A549 (cell line): Measurements from ENCODE around the gene SLC25A31. TPM values are rescaled to one million over a fixed set of nuclear protein-coding genes. Genes with fewer than 3 reads are reported as not detected.
A peak's percentile ranks its signal among the peaks of the same experiment; 100 is the strongest.

Experiments used
- CBX8 ChIP-seq: fragments of 200-600 bp; sonication (generic); IDR thresholded peaks from 2 replicates; pipeline ENCODE4 v1.6.1; 2016
- CEBPB ChIP-seq, 2 experiments: fragments of >200 bp in 1 of 2; sonication (Bioruptor Twin) in 1 of 2; formaldehyde crosslinking in 1 of 2; IDR thresholded peaks; 2 replicates each; pipeline ENCODE4 v1.6.1; 2012 to 2016
- CHD2 ChIP-seq: fragments of 150-350 bp; IDR thresholded peaks from 2 replicates; pipeline ENCODE4 v1.6.1; 2014; ENCODE audit warnings: low read length; ENCODE audit not compliant: partially characterized antibody
- EHF ChIP-seq: fragments of 250-450 bp; sonication (Bioruptor Pico); IDR thresholded peaks from 2 replicates; pipeline ENCODE4 v1.5.0; 2020; ENCODE audit warnings: mild to moderate bottlenecking
- EP300 ChIP-seq, 2 experiments: fragments of >200 bp; sonication (Bioruptor Twin); formaldehyde crosslinking; IDR thresholded peaks; 2 replicates in 1 of 2; 3 replicates in 1 of 2; pipeline ENCODE4 v1.6.1; 2016 to 2017
- FOSB ChIP-seq: fragments of 250-450 bp; sonication (Bioruptor Pico); IDR thresholded peaks from 2 replicates; pipeline ENCODE4 v1.5.0; 2020; ENCODE audit warnings: mild to moderate bottlenecking, moderate library complexity
- GATA3 ChIP-seq: IDR thresholded peaks from 2 replicates; pipeline ENCODE4 v1.6.1; 2012; ENCODE audit warnings: borderline replicate concordance
- HDAC2 ChIP-seq: fragments of 200-600 bp; sonication (generic); IDR thresholded peaks from 2 replicates; pipeline ENCODE4 v1.6.1; 2016
- HEYL ChIP-seq: fragments of 250-450 bp; sonication (Bioruptor Pico); IDR thresholded peaks from 2 replicates; pipeline ENCODE4 v1.8.0; 2021; ENCODE audit warnings: mild to moderate bottlenecking, moderate library complexity
- HOXA7 ChIP-seq: fragments of 250-450 bp; sonication (Bioruptor Pico); IDR thresholded peaks from 2 replicates; pipeline ENCODE4 v1.5.0; 2020; ENCODE audit warnings: mild to moderate bottlenecking, moderate library complexity
- JUN ChIP-seq, 2 experiments: fragments of >200 bp; sonication (Bioruptor Twin); formaldehyde crosslinking; IDR thresholded peaks; 2 replicates in 1 of 2; 3 replicates in 1 of 2; pipeline ENCODE4 v1.6.1; 2016 to 2017
- JUNB ChIP-seq: fragments of >200 bp; sonication (Bioruptor Twin); formaldehyde crosslinking; IDR thresholded peaks from 2 replicates; pipeline ENCODE4 v1.6.1; 2016
- KDM5A ChIP-seq: fragments of 200-600 bp; sonication (generic); IDR thresholded peaks from 2 replicates; pipeline ENCODE4 v1.6.1; 2016; ENCODE audit warnings: antibody characterized with exemption, mild to moderate bottlenecking
- MAFK ChIP-seq: fragments of 450-650 bp; IDR thresholded peaks from 2 replicates; pipeline ENCODE4 v1.6.1; 2014; ENCODE audit not compliant: partially characterized antibody
- MYC ChIP-seq: IDR thresholded peaks from 2 replicates; pipeline ENCODE4 v1.6.1; 2012; ENCODE audit warnings: mild to moderate bottlenecking, inconsistent platforms, low read length, improper control_type of control experiment, borderline replicate concordance
- NFE2L2 ChIP-seq: fragments of 150-350 bp; conservative IDR thresholded peaks from 2 replicates; pipeline ENCODE4 v1.6.1; 2014; ENCODE audit warnings: low read length
- PHF8 ChIP-seq: fragments of 200-600 bp; sonication (generic); IDR thresholded peaks from 2 replicates; pipeline ENCODE4 v1.6.1; 2016; ENCODE audit warnings: low read depth, mild to moderate bottlenecking, antibody characterized with exemption, moderate library complexity, borderline replicate concordance
- POLR2A ChIP-seq: IDR thresholded peaks from 2 replicates; pipeline ENCODE4 v1.6.1; 2012; ENCODE audit warnings: mild to moderate bottlenecking, low read length
- POLR2AphosphoS2 ChIP-seq: conservative IDR thresholded peaks from 2 replicates; pipeline ENCODE4 v1.6.1; 2012; ENCODE audit warnings: low read length, improper control_type of control experiment, inconsistent platforms
- RAD21 ChIP-seq, 2 experiments: fragments of >200 bp in 1 of 2; sonication (Bioruptor Twin) in 1 of 2; formaldehyde crosslinking in 1 of 2; IDR thresholded peaks in 1 of 2; conservative IDR thresholded peaks in 1 of 2; 2 replicates in 1 of 2; 3 replicates in 1 of 2; pipeline ENCODE4 v1.6.1; 2012 to 2018; ENCODE audit warnings: inconsistent platforms in 1 of 2
- RNF2 ChIP-seq: fragments of 200-600 bp; sonication (generic); IDR thresholded peaks from 2 replicates; pipeline ENCODE4 v1.6.1; 2016; ENCODE audit warnings: low read depth, mild to moderate bottlenecking, antibody characterized with exemption, moderate library complexity, borderline replicate concordance
- SMC3 ChIP-seq: fragments of >200 bp; sonication (Bioruptor Twin); formaldehyde crosslinking; IDR thresholded peaks from 3 replicates; pipeline ENCODE4 v1.6.1; 2018; ENCODE audit warnings: inconsistent platforms
- TFCP2L1 ChIP-seq: fragments of 250-450 bp; sonication (Bioruptor Pico); IDR thresholded peaks from 2 replicates; pipeline ENCODE4 v1.5.0; 2021; ENCODE audit warnings: mild to moderate bottlenecking
- TP53 ChIP-seq: fragments of 250-450 bp; sonication (Bioruptor Pico); IDR thresholded peaks from 2 replicates; pipeline ENCODE4 v1.5.0; 2021; ENCODE audit warnings: mild to moderate bottlenecking, moderate library complexity
- ZC3H11A ChIP-seq: fragments of 450-650 bp; IDR thresholded peaks from 2 replicates; pipeline ENCODE4 v1.6.1; 2014; ENCODE audit warnings: antibody characterized with exemption, mild to moderate bottlenecking
- ZFP36 ChIP-seq: fragments of 450-650 bp; IDR thresholded peaks from 2 replicates; pipeline ENCODE4 v1.6.1; 2014; ENCODE audit warnings: borderline replicate concordance; ENCODE audit not compliant: partially characterized antibody
- ZNF302 ChIP-seq: fragments of 250-450 bp; sonication (Bioruptor Pico); IDR thresholded peaks from 2 replicates; pipeline ENCODE4 v1.9.0; 2021; ENCODE audit warnings: inconsistent platforms, mild to moderate bottlenecking, moderate library complexity
- ZSCAN20 ChIP-seq: fragments of 250-450 bp; sonication (Bioruptor Pico); IDR thresholded peaks from 2 replicates; pipeline ENCODE4 v1.8.0; 2022; ENCODE audit warnings: mild to moderate bottlenecking, moderate library complexity
- polyA plus RNA-seq, 4 experiments: library from polyadenylated mRNA; depleted of rRNA in 3 of 4; stranded (reverse); fragments of >200 nt; fragmentation: RNase III in 1 of 4; extraction: RNeasy Plus Mini Kit Qiagen cat#74134 plus additional on column Dnase treatment in 1 of 4; gene quantifications; 2 replicates in 3 of 4; 3 replicates in 1 of 4; pipeline ENCODE4 v1.2.3, GENCODE V29; 2011 to 2017
- TF ChIP-seq, protein P1 (sequence below): fragments of 450-650 bp; IDR thresholded peaks from 2 replicates; pipeline ENCODE4 v1.6.1; 2014; ENCODE audit warnings: antibody characterized with exemption
- TF ChIP-seq, protein P2 (sequence below): fragments of >200 bp; sonication (Bioruptor Twin); formaldehyde crosslinking; IDR thresholded peaks from 3 replicates; pipeline ENCODE4 v1.5.1; 2016
- TF ChIP-seq, protein P3 (sequence below): fragments of 200-600 bp; sonication (generic); IDR thresholded peaks from 2 replicates; pipeline ENCODE4 v1.6.1; 2016; ENCODE audit warnings: antibody characterized with exemption, mild to moderate bottlenecking, moderate library complexity
- TF ChIP-seq, protein P4 (sequence below): IDR thresholded peaks from 2 replicates; pipeline ENCODE4 v1.6.1; 2012
- TF ChIP-seq, protein P5 (sequence below): fragments of >200 bp; sonication (Bioruptor Twin); formaldehyde crosslinking; IDR thresholded peaks from 3 replicates; pipeline ENCODE4 v1.6.1; 2016
- TF ChIP-seq, protein P6 (sequence below): IDR thresholded peaks from 2 replicates; pipeline ENCODE4 v1.6.1; 2012; ENCODE audit warnings: low read depth, borderline replicate concordance
- TF ChIP-seq, protein P7 (sequence below): fragments of 150-350 bp; IDR thresholded peaks from 2 replicates; pipeline ENCODE4 v1.6.1; 2014; ENCODE audit warnings: low read depth, mild to moderate bottlenecking, low read length

SLC25A31 gene
- polyA plus RNA-seq, 2 of the 4 experiments (the other 2 are of a cell fraction), result not detected

DNA sequence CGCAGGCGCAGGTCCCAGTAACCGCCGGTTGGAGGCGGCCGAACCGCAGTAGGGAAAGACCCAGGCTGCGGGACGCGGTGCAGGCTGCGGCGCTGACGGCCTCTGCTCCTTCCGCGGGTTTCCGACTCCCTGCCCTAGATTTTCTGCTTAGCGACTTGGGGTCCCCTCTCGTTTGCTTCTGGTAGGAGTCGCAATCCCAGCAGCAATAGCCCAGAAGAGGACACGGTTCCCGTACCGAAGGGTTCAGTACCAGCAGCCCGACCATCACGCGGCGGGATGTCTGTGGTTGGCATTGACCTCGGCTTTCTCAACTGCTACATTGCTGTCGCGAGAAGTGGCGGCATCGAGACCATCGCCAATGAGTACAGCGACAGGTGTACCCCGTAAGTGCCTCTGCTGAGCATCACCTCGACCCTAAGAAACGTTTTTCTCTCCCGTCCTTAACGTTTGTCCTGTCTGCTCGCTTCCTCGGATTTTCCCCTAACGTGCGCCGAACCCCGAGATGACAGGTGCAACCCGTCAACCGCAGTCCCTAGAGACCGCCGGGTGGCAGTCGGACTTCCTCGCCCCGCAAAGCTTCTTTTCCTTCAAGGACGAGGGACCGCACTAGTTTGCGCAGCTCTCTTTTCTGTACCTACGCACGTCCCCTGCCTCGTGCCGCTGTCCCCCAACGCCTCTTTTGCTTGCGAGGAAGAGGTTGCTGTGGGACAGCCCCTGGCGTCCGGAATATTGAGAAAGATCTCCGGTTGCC, 52.2 kb downstream of the SLC25A31 start, which contains the start of gene HSPA4L (continued):
- TF ChIP-seq PHF8 (peak; percentile 72; the same call in 1 of the 2 replicates), RAD21 (conservative IDR thresholded peaks at IDR 0.05 in 1 of 2, IDR thresholded peaks at IDR 0.05 in 1 of 2) (peak in 1 of 2 experiments; percentile 35; a peak in 2 of 5 replicates), ZNF302 (CRISPR knock-in tag) (no peak), POLR2A (peak; percentile 78), NFE2L2 (no peak), HDAC2 (0 out of 2 replicates have a peak, but pooled peaks have one; percentile 15), POLR2AphosphoS2 (no peak), HEYL (CRISPR knock-in tag) (no peak), TFCP2L1 (CRISPR knock-in tag) (no peak), RNF2 (no peak), GATA3 (no peak), MYC (no peak), FOSB (CRISPR knock-in tag) (no peak), JUN (IDR thresholded peaks at IDR 0.05) (no peak), ZSCAN20 (CRISPR knock-in tag) (no peak), SMC3 (no peak), EHF (no peak), HOXA7 (no peak), CHD2 (peak; percentile 74), CBX8 (no peak), EP300 (IDR thresholded peaks at IDR 0.05) (no peak), TP53 (CRISPR knock-in tag) (no peak), MAFK (no peak), JUNB (no peak), ZC3H11A (no peak), CEBPB (IDR thresholded peaks at IDR 0.05) (0 out of 4 replicates have a peak, but pooled peaks of 1 of the 2 experiments have one; percentile 3), KDM5A (no peak), ZFP36 (no peak)
- TF ChIP-seq, protein P1, sequence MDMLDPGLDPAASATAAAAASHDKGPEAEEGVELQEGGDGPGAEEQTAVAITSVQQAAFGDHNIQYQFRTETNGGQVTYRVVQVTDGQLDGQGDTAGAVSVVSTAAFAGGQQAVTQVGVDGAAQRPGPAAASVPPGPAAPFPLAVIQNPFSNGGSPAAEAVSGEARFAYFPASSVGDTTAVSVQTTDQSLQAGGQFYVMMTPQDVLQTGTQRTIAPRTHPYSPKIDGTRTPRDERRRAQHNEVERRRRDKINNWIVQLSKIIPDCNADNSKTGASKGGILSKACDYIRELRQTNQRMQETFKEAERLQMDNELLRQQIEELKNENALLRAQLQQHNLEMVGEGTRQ, result no peak
- TF ChIP-seq, protein P2, sequence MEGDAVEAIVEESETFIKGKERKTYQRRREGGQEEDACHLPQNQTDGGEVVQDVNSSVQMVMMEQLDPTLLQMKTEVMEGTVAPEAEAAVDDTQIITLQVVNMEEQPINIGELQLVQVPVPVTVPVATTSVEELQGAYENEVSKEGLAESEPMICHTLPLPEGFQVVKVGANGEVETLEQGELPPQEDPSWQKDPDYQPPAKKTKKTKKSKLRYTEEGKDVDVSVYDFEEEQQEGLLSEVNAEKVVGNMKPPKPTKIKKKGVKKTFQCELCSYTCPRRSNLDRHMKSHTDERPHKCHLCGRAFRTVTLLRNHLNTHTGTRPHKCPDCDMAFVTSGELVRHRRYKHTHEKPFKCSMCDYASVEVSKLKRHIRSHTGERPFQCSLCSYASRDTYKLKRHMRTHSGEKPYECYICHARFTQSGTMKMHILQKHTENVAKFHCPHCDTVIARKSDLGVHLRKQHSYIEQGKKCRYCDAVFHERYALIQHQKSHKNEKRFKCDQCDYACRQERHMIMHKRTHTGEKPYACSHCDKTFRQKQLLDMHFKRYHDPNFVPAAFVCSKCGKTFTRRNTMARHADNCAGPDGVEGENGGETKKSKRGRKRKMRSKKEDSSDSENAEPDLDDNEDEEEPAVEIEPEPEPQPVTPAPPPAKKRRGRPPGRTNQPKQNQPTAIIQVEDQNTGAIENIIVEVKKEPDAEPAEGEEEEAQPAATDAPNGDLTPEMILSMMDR, result no peak; the same call in 2 of the 3 replicates
- TF ChIP-seq, protein P3, sequence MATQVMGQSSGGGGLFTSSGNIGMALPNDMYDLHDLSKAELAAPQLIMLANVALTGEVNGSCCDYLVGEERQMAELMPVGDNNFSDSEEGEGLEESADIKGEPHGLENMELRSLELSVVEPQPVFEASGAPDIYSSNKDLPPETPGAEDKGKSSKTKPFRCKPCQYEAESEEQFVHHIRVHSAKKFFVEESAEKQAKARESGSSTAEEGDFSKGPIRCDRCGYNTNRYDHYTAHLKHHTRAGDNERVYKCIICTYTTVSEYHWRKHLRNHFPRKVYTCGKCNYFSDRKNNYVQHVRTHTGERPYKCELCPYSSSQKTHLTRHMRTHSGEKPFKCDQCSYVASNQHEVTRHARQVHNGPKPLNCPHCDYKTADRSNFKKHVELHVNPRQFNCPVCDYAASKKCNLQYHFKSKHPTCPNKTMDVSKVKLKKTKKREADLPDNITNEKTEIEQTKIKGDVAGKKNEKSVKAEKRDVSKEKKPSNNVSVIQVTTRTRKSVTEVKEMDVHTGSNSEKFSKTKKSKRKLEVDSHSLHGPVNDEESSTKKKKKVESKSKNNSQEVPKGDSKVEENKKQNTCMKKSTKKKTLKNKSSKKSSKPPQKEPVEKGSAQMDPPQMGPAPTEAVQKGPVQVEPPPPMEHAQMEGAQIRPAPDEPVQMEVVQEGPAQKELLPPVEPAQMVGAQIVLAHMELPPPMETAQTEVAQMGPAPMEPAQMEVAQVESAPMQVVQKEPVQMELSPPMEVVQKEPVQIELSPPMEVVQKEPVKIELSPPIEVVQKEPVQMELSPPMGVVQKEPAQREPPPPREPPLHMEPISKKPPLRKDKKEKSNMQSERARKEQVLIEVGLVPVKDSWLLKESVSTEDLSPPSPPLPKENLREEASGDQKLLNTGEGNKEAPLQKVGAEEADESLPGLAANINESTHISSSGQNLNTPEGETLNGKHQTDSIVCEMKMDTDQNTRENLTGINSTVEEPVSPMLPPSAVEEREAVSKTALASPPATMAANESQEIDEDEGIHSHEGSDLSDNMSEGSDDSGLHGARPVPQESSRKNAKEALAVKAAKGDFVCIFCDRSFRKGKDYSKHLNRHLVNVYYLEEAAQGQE, result peak; percentile 47; the same call in 1 of the 2 replicates
- TF ChIP-seq, protein P4, sequence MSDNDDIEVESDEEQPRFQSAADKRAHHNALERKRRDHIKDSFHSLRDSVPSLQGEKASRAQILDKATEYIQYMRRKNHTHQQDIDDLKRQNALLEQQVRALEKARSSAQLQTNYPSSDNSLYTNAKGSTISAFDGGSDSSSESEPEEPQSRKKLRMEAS, result peak; percentile 54
- TF ChIP-seq, protein P5, sequence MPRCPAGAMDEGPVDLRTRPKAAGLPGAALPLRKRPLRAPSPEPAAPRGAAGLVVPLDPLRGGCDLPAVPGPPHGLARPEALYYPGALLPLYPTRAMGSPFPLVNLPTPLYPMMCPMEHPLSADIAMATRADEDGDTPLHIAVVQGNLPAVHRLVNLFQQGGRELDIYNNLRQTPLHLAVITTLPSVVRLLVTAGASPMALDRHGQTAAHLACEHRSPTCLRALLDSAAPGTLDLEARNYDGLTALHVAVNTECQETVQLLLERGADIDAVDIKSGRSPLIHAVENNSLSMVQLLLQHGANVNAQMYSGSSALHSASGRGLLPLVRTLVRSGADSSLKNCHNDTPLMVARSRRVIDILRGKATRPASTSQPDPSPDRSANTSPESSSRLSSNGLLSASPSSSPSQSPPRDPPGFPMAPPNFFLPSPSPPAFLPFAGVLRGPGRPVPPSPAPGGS, result no peak
- TF ChIP-seq, protein P6, sequence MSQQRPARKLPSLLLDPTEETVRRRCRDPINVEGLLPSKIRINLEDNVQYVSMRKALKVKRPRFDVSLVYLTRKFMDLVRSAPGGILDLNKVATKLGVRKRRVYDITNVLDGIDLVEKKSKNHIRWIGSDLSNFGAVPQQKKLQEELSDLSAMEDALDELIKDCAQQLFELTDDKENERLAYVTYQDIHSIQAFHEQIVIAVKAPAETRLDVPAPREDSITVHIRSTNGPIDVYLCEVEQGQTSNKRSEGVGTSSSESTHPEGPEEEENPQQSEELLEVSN, result peak; percentile 33; the same call in 1 of the 2 replicates
- TF ChIP-seq, protein P7, sequence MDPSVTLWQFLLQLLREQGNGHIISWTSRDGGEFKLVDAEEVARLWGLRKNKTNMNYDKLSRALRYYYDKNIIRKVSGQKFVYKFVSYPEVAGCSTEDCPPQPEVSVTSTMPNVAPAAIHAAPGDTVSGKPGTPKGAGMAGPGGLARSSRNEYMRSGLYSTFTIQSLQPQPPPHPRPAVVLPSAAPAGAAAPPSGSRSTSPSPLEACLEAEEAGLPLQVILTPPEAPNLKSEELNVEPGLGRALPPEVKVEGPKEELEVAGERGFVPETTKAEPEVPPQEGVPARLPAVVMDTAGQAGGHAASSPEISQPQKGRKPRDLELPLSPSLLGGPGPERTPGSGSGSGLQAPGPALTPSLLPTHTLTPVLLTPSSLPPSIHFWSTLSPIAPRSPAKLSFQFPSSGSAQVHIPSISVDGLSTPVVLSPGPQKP, result no peak
